ENCODE data around the gene RNF34. TPM values are rescaled to one million over a fixed set of nuclear protein-coding genes. Genes with fewer than 3 reads are reported as not detected.
"Not testable (repeated sequence)": the region's sequence is repeated elsewhere in the genome, so short reads cannot be mapped to it uniquely, and the experiment has no call there.

The RNF34 gene
- total RNA-seq, 1 donor from 2014 or later = 45.1 TPM

GRCh38 chr12:121371404-121371803 lies 28.5 kb upstream of the RNF34 start:
- no peak overlapping the region for H3K4me3 ChIP-seq
- H3K27me3 ChIP-seq = no peaks in the 10 kb centered on the region
- H3K9me3 ChIP-seq = no peaks in the 10 kb centered on the region
- no peaks in the 10 kb centered on the region for H3K4me1 ChIP-seq
- intact Hi-C loops (cut with DNase I) = no loop called here
- TF ChIP-seq, protein P1, sequence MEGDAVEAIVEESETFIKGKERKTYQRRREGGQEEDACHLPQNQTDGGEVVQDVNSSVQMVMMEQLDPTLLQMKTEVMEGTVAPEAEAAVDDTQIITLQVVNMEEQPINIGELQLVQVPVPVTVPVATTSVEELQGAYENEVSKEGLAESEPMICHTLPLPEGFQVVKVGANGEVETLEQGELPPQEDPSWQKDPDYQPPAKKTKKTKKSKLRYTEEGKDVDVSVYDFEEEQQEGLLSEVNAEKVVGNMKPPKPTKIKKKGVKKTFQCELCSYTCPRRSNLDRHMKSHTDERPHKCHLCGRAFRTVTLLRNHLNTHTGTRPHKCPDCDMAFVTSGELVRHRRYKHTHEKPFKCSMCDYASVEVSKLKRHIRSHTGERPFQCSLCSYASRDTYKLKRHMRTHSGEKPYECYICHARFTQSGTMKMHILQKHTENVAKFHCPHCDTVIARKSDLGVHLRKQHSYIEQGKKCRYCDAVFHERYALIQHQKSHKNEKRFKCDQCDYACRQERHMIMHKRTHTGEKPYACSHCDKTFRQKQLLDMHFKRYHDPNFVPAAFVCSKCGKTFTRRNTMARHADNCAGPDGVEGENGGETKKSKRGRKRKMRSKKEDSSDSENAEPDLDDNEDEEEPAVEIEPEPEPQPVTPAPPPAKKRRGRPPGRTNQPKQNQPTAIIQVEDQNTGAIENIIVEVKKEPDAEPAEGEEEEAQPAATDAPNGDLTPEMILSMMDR (IDR thresholded peaks at IDR 0.05) = no peak
- no peak overlapping the region for H3K27ac ChIP-seq
- no peak for DNase-seq (ENCODE audit: low spot score in 2 of 2)
- H3K36me3 ChIP-seq = no peaks in the 10 kb centered on the region

DNA sequence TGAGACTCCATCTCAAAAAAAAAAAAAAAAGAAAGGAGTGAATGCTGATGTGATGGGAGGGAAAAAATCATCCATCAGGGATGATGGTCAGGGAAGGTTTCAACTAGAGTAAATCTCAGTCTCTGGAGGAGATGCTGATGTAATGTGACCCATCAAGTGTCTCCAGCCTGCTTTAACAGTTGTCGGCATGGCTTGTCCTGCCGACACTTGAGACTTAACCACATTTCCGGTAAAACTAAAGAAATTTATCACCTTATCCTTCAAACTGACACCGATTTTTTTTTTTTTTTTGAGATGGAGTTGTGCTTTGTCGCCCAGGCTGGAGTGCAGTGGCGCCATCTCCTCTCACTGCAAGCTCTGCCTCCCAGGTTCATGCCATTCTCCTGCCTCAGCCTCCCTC lies 26.2 kb upstream of the RNF34 start:
- TF ChIP-seq, protein P1 (IDR thresholded peaks at IDR 0.05) = no peak
- no peaks in the 10 kb centered on the region for H3K9me3 ChIP-seq
- no peak for DNase-seq (ENCODE audit: low spot score in 2 of 2)
- no peak overlapping the region for H3K27ac ChIP-seq
- H3K27me3 ChIP-seq = no peaks in the 10 kb centered on the region
- H3K4me1 ChIP-seq = no peaks in the 10 kb centered on the region
- H3K4me3 ChIP-seq = no peak overlapping the region
- intact Hi-C loops (cut with DNase I) = no loop called here
- no peaks in the 10 kb centered on the region for H3K36me3 ChIP-seq

DNA sequence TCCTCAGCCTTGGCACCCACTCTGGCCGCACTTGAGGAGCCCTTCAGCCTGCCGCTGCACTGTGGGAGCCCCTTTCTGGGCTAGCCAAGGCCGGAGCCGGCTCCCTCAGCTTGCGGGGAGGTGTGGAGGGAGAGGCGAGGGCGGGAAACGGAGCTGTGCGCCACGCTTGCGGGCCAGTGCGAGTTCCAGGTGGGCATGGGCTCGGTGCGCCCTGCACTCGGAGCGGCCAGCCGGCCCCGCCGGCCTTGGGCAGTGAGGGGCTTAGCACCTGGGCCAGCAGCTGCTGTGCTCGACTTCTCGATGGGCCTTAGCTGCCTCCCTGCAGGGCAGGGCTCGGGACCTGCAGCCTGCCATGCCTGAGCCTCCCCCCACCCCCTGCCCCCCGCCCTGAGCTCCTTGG lies 25.6 kb upstream of the RNF34 start:
- H3K4me1 ChIP-seq; H3K36me3 ChIP-seq; H3K27ac ChIP-seq; H3K27me3 ChIP-seq; DNase-seq (ENCODE audit: low spot score in 2 of 2); H3K4me3 ChIP-seq; H3K9me3 ChIP-seq; intact Hi-C loops (cut with DNase I): not testable (repeated sequence)

- H3K27me3 ChIP-seq; intact Hi-C loops (cut with DNase I); H3K4me1 ChIP-seq; H3K9me3 ChIP-seq; H3K27ac ChIP-seq; H3K4me3 ChIP-seq; H3K36me3 ChIP-seq; DNase-seq (ENCODE audit: low spot score in 2 of 2): not testable (repeated sequence)
These were observed 24.9 kb upstream of the RNF34 start for GRCh38 chr12:121374945-121375584.

- no peak for DNase-seq (ENCODE audit: low spot score in 2 of 2)
- Histone ChIP-seq H3K4me1 (no peaks in the 10 kb centered on the region), H3K27me3 (no peaks in the 10 kb centered on the region), H3K9me3 (no peaks in the 10 kb centered on the region), H3K27ac (no peak overlapping the region), H3K36me3 (no peaks in the 10 kb centered on the region), H3K4me3 (no peak overlapping the region)
- intact Hi-C loops (cut with DNase I) = no loop called here
- TF ChIP-seq, protein P1 (IDR thresholded peaks at IDR 0.05) = no peak
These were observed 22.9 kb upstream of the RNF34 start for GRCh38 chr12:121376754-121377697.

DNA sequence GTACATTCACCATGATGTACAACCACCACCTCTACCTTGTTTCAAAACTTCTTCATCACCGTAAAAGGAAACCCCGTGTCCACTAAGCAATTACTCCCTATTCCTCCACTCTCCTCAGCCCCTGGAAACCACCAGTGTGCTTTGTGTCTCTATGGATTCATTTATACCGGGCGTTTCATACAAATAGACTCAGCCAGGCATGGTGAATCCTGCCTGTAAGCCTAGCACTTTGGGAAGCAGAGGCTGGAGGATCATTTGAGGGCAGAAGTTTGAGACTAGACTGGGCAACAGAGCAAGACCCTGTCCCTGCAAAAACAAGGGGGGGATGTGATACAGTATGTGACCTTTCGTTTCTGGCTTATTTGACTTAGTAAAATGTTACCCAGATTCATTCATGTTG lies 21.2 kb upstream of the RNF34 start:
- no peak for DNase-seq (ENCODE audit: low spot score in 2 of 2)
- intact Hi-C loops (cut with DNase I) = no loop called here

More for the DNA sequence above, 21.2 kb upstream of the RNF34 start:
- TF ChIP-seq, protein P1 (IDR thresholded peaks at IDR 0.05) = no peak
- Histone ChIP-seq H3K4me1 (no peaks in the 10 kb centered on the region), H3K27me3 (no peaks in the 10 kb centered on the region), H3K27ac (no peak overlapping the region), H3K36me3 (no peaks in the 10 kb centered on the region), H3K9me3 (no peaks in the 10 kb centered on the region), H3K4me3 (no peak overlapping the region)

All from ascending aorta (tissue), 2 donors.